HG02870 (cell line): ENCODE data around the gene ANGEL1.

Experiments used
- ATAC-seq: cut with Tn5 transposase; IDR thresholded peaks from one replicate; pipeline ENCODE4 v1.9.1; 2021; ENCODE audit warnings: mild to moderate bottlenecking, moderate library complexity; ENCODE audit not compliant: unreplicated experiment

The ANGEL1 gene

GRCh38 chr14:76767681-76768656 is 44.7 kb downstream of the ANGEL1 start:
- ATAC-seq = peak; percentile 92

- ATAC-seq = no peak
Measured at GRCh38 chr14:76765461-76765931, 47.2 kb downstream of the ANGEL1 start.

GRCh38 chr14:76763096-76764041 is 49.3 kb downstream of the ANGEL1 start:
- ATAC-seq = no peak

- ATAC-seq = no peak
Measured at GRCh38 chr14:76762411-76763095, 50.1 kb downstream of the ANGEL1 start.

GRCh38 chr14:76761960-76762410 is 50.7 kb downstream of the ANGEL1 start:
- ATAC-seq = no peak

- peak; percentile 78 for ATAC-seq
Measured at GRCh38 chr14:76761136-76761959, 51.3 kb downstream of the ANGEL1 start, which contains the start of gene VASH1. Gene VASH1 (plus strand): TSS chr14:76761468. CDS start chr14:76762822, 1,354 bp downstream.

- no peak for ATAC-seq
Measured at GRCh38 chr14:76760331-76761135, 52.1 kb downstream of the ANGEL1 start.

- ATAC-seq = no peak
Measured at GRCh38 chr14:76759589-76759988, 53.1 kb downstream of the ANGEL1 start.

GRCh38 chr14:76756371-76756750 is 56.3 kb downstream of the ANGEL1 start:
- no peak for ATAC-seq

- ATAC-seq = no peak
Measured at GRCh38 chr14:76755610-76756370, 56.9 kb downstream of the ANGEL1 start.

GRCh38 chr14:76754586-76754985 is 58.1 kb downstream of the ANGEL1 start:
- no peak for ATAC-seq

- ATAC-seq = no peak
Measured at GRCh38 chr14:76753541-76754198, 59.0 kb downstream of the ANGEL1 start.

GRCh38 chr14:76752744-76753143 is 59.9 kb downstream of the ANGEL1 start:
- no peak for ATAC-seq

GRCh38 chr14:76742966-76743365 is 69.7 kb downstream of the ANGEL1 start:
- no peak for ATAC-seq

- ATAC-seq = no peak
Measured at GRCh38 chr14:76742185-76742584, 70.5 kb downstream of the ANGEL1 start.

GRCh38 chr14:76741074-76741473 is 71.6 kb downstream of the ANGEL1 start:
- ATAC-seq = no peak
